Mesenchymal stem cell (in vitro differentiated cells and primary cell): ENCODE measurements around the gene SMYD2.

ENCODE experiments used
- DNase-seq: peaks from one replicate; pipeline ENCODE4 v3.0.0-alpha.2; 2013
- H2AFZ ChIP-seq: one replicate; pipeline ENCODE4 v1.6.1; 2013; ENCODE audit warnings: low read depth, mild to moderate bottlenecking, control low read depth, inconsistent platforms, low read length, moderate library complexity
- H2AK5ac ChIP-seq: 2 replicates; pipeline ENCODE4 v1.6.1; 2013; ENCODE audit warnings: low read length, moderate library complexity, mild to moderate bottlenecking, inconsistent platforms; ENCODE audit not compliant: severe bottlenecking
- H2BK120ac ChIP-seq: one replicate; pipeline ENCODE4 v1.6.1; 2013; ENCODE audit warnings: low read depth, mild to moderate bottlenecking, inconsistent platforms, low read length, moderate library complexity
- H2BK12ac ChIP-seq, 2 experiments: one replicate each; pipeline ENCODE4 v1.6.1; 2013; ENCODE audit warnings: inconsistent platforms in 2 of 2, low read length in 2 of 2, mild to moderate bottlenecking in 2 of 2, moderate library complexity in 2 of 2, control low read depth in 1 of 2
- H2BK15ac ChIP-seq: one replicate; pipeline ENCODE4 v1.6.1; 2013; ENCODE audit warnings: mild to moderate bottlenecking, low read depth, inconsistent platforms; ENCODE audit not compliant: poor library complexity, severe bottlenecking
- H2BK5ac ChIP-seq: 2 replicates; pipeline ENCODE4 v1.6.1; 2013; ENCODE audit warnings: low read depth, mild to moderate bottlenecking, low read length, control low read depth, inconsistent platforms; ENCODE audit not compliant: poor library complexity, severe bottlenecking
- H3K14ac ChIP-seq, 2 experiments: one replicate each; pipeline ENCODE4 v1.6.1; 2013; ENCODE audit warnings: inconsistent platforms in 2 of 2, low read length in 2 of 2, control low read depth in 1 of 2, mild to moderate bottlenecking in 1 of 2, moderate library complexity in 1 of 2
- H3K18ac ChIP-seq, 2 experiments: one replicate each; pipeline ENCODE4 v1.6.1; 2013; ENCODE audit warnings: inconsistent platforms in 2 of 2, low read length in 2 of 2, control low read depth in 1 of 2, low read depth in 1 of 2, mild to moderate bottlenecking in 1 of 2
- H3K23ac ChIP-seq, 2 experiments: one replicate each; pipeline ENCODE4 v1.6.1; 2013; ENCODE audit warnings: inconsistent platforms in 2 of 2, low read length in 2 of 2, mild to moderate bottlenecking in 2 of 2, moderate library complexity in 2 of 2, control low read depth in 1 of 2
- H3K27ac ChIP-seq: 2 replicates; pipeline ENCODE4 v1.5.1; 2013; ENCODE audit warnings: mild to moderate bottlenecking, moderate library complexity, low read length, control low read depth, inconsistent platforms; ENCODE audit not compliant: poor library complexity, severe bottlenecking
- H3K27me3 ChIP-seq, 2 experiments: 2 replicates each; pipeline versions ENCODE4 v1.6.1 to v1.7.0; 2013; ENCODE audit warnings: low read length in 2 of 2, mild to moderate bottlenecking in 2 of 2, moderate library complexity in 2 of 2, control low read depth in 1 of 2, inconsistent platforms in 1 of 2; ENCODE audit not compliant: control insufficient read depth in 1 of 2, insufficient read depth in 1 of 2
- H3K36me3 ChIP-seq, 2 experiments: 2 replicates each; pipeline versions ENCODE4 v1.6.1 to v1.7.0; 2013; ENCODE audit warnings: low read length in 2 of 2, control low read depth in 1 of 2, inconsistent platforms in 1 of 2, low read depth in 1 of 2, mild to moderate bottlenecking in 1 of 2; ENCODE audit not compliant: insufficient read depth in 2 of 2, control insufficient read depth in 1 of 2
- H3K4ac ChIP-seq, 2 experiments: one replicate each; pipeline ENCODE4 v1.6.1; 2013; ENCODE audit warnings: inconsistent platforms in 2 of 2, low read length in 2 of 2, mild to moderate bottlenecking in 2 of 2, moderate library complexity in 2 of 2, control low read depth in 1 of 2, low read depth in 1 of 2
- H3K4me1 ChIP-seq: 2 replicates; pipeline ENCODE4 v1.6.1; 2013; ENCODE audit warnings: low read depth, low read length, control low read depth; ENCODE audit not compliant: control insufficient read depth, insufficient read depth
- H3K4me2 ChIP-seq: 2 replicates; pipeline ENCODE4 v1.6.1; 2013; ENCODE audit warnings: low read length, mild to moderate bottlenecking, inconsistent platforms; ENCODE audit not compliant: poor library complexity, severe bottlenecking
- H3K4me3 ChIP-seq, 2 experiments: 2 replicates each; pipeline versions ENCODE4 v1.5.1 to v1.7.0; 2013; ENCODE audit warnings: low read length in 2 of 2, mild to moderate bottlenecking in 2 of 2, control low read depth in 1 of 2, low read depth in 1 of 2; ENCODE audit not compliant: insufficient read depth in 1 of 2
- H3K79me1 ChIP-seq: replicated peaks from 2 replicates; pipeline ENCODE4 v1.6.1; 2013; ENCODE audit warnings: mild to moderate bottlenecking, control low read depth, low read length, inconsistent platforms; ENCODE audit not compliant: poor library complexity, severe bottlenecking
- H3K9ac ChIP-seq: 2 replicates; pipeline ENCODE4 v1.7.0; 2013; ENCODE audit warnings: mild to moderate bottlenecking, low read length, moderate library complexity
- H3K9me3 ChIP-seq: 2 replicates; pipeline ENCODE4 v1.7.0; 2013; ENCODE audit warnings: mild to moderate bottlenecking, low read length; ENCODE audit not compliant: control insufficient read depth
- H4K8ac ChIP-seq: one replicate; pipeline ENCODE4 v1.6.1; 2013; ENCODE audit warnings: inconsistent platforms, mild to moderate bottlenecking, low read length, moderate library complexity
- H4K91ac ChIP-seq: one replicate; pipeline ENCODE4 v1.6.1; 2013; ENCODE audit warnings: mild to moderate bottlenecking, low read length, inconsistent platforms
- WGBS: methylation state at CpG from one replicate; pipeline ENCODE4 v1.1.7; 2013; ENCODE audit warnings: mixed read lengths; 5-methylcytosine and 5-hydroxymethylcytosine counted together

Gene SMYD2

GRCh38 chr1:214383381-214384372 is 102.7 kb downstream of the SMYD2 start:
- H3K23ac ChIP-seq: no peak overlapping the region
- no peak overlapping the region for H3K18ac ChIP-seq
- H3K9ac ChIP-seq: no peak overlapping the region
- no peak overlapping the region for H2AFZ ChIP-seq
- H3K36me3 ChIP-seq: peaks cover 46 to 86% of the 10 kb centered on the region in 2 experiments
- H3K4me1 ChIP-seq: peaks cover 14% of the 10 kb centered on the region
- H2BK15ac ChIP-seq: no peak overlapping the region
- no peak overlapping the region for H3K4me2 ChIP-seq
- H3K4me3 ChIP-seq: no peak overlapping the region
- H3K27ac ChIP-seq: peak overlapping the region; percentile 11
- no peak overlapping the region for H4K91ac ChIP-seq
- H3K14ac ChIP-seq: no peak overlapping the region
- no peak overlapping the region for H2BK5ac ChIP-seq
- H3K27me3 ChIP-seq: no peaks in the 10 kb centered on the region
- peak overlapping the region; percentile 12 for H4K8ac ChIP-seq
- H3K79me1 ChIP-seq: peaks cover 2% of the 10 kb centered on the region
- WGBS: 99% methylated on average over 42 of the region's 45 CpGs
- DNase-seq: no peak
- no peaks in the 10 kb centered on the region for H3K9me3 ChIP-seq
- no peak overlapping the region for H2AK5ac ChIP-seq
- no peak overlapping the region for H3K4ac ChIP-seq
- no peak overlapping the region for H2BK120ac ChIP-seq
- H2BK12ac ChIP-seq: no peak overlapping the region

- WGBS: 97% methylated on average over 15 of the region's 18 CpGs
These were observed 103.6 kb downstream of the SMYD2 start for GRCh38 chr1:214384373-214385079.

GRCh38 chr1:214385428-214385827 is 104.5 kb downstream of the SMYD2 start:
- Histone ChIP-seq H3K23ac (no peak overlapping the region), H2BK120ac (no peak overlapping the region), H3K4me1 (peaks cover 11% of the 10 kb centered on the region), H2AFZ (no peak overlapping the region), H2BK15ac (no peak overlapping the region), H3K36me3 (peaks cover 42 to 87% of the 10 kb centered on the region in 2 experiments), H4K91ac (no peak overlapping the region), H3K79me1 (peaks cover 2% of the 10 kb centered on the region), H3K27me3 (no peaks in the 10 kb centered on the region), H3K9ac (no peak overlapping the region), H3K27ac (peak overlapping the region; percentile 39), H3K4me2 (no peak overlapping the region), H3K18ac (no peak overlapping the region), H3K14ac (no peak overlapping the region), H2AK5ac (no peak overlapping the region), H2BK5ac (no peak overlapping the region), H3K4ac (no peak overlapping the region), H4K8ac (no peak overlapping the region), H3K4me3 (no peak overlapping the region), H3K9me3 (no peaks in the 10 kb centered on the region), H2BK12ac (no peak overlapping the region)
- no peak for DNase-seq
- WGBS: 100% methylated on average over 1 of the region's 1 CpG

More at GRCh38 chr1:214384373-214385079, 103.6 kb downstream of the SMYD2 start:
- Histone ChIP-seq H3K23ac (peak overlapping the region in 1 of 2 experiments; percentile 19), H3K4me1 (peaks cover 11% of the 10 kb centered on the region), H3K27me3 (no peaks in the 10 kb centered on the region), H3K27ac (peak overlapping the region; percentile 13), H2AK5ac (no peak overlapping the region), H3K4me3 (no peak overlapping the region), H3K18ac (no peak overlapping the region), H2BK5ac (no peak overlapping the region), H4K91ac (peak overlapping the region; percentile 40), H3K9me3 (no peaks in the 10 kb centered on the region), H3K4ac (no peak overlapping the region), H3K9ac (no peak overlapping the region), H2BK15ac (no peak overlapping the region), H3K36me3 (peaks cover 42 to 86% of the 10 kb centered on the region in 2 experiments), H3K4me2 (no peak overlapping the region), H3K14ac (no peak overlapping the region), H3K79me1 (peaks cover 2% of the 10 kb centered on the region), H2AFZ (no peak overlapping the region), H2BK12ac (no peak overlapping the region), H2BK120ac (no peak overlapping the region), H4K8ac (no peak overlapping the region)
- DNase-seq: no peak

GRCh38 chr1:214386333-214386732 is 105.4 kb downstream of the SMYD2 start:
- peaks cover 2% of the 10 kb centered on the region for H3K79me1 ChIP-seq
- no peak for DNase-seq
- H2BK5ac ChIP-seq: no peak overlapping the region
- H4K8ac ChIP-seq: no peak overlapping the region
- peak overlapping the region; percentile 46 for H3K27ac ChIP-seq
- H2BK12ac ChIP-seq: no peak overlapping the region
- peaks cover 12% of the 10 kb centered on the region for H3K4me1 ChIP-seq
- H3K4me3 ChIP-seq: no peak overlapping the region
- no peak overlapping the region for H2AFZ ChIP-seq
- no peak overlapping the region for H2BK120ac ChIP-seq
- no peak overlapping the region for H2AK5ac ChIP-seq
- no peak overlapping the region for H3K14ac ChIP-seq
- no peak overlapping the region for H2BK15ac ChIP-seq
- no peak overlapping the region for H3K4ac ChIP-seq
- H3K9me3 ChIP-seq: no peaks in the 10 kb centered on the region
- H4K91ac ChIP-seq: no peak overlapping the region
- WGBS: 84% methylated on average over 7 of the region's 7 CpGs
- H3K23ac ChIP-seq: no peak overlapping the region
- H3K9ac ChIP-seq: peak overlapping the region; percentile 55
- no peak overlapping the region for H3K18ac ChIP-seq
- no peak overlapping the region for H3K4me2 ChIP-seq
- H3K36me3 ChIP-seq: peaks cover 45 to 84% of the 10 kb centered on the region in 2 experiments
- H3K27me3 ChIP-seq: no peaks in the 10 kb centered on the region
